Kidney (tissue), 22 donors: ENCODE results near the gene DBNDD1. TPM values are rescaled to one million over a fixed set of nuclear protein-coding genes. Genes with fewer than 3 reads are reported as not detected.
A peak's percentile ranks its signal among the peaks of the same experiment; 100 is the strongest.

ENCODE experiments used
- DNase-seq, 5 donors: peaks; one replicate each; pipeline ENCODE4 v3.0.0-alpha.2; 2013 to 2020
- FAIRE-seq: peaks from 2 replicates; lab custom pipeline; 2012; peaks lifted over from hg19 to GRCh38; lab: Jason Lieb, UNC
- H3K27ac ChIP-seq, 2 donors: one replicate each; pipeline ENCODE4 v1.7.0; 2013; ENCODE audit warnings: low read depth in 2 of 2, low read length in 2 of 2, inconsistent platforms in 1 of 2
- H3K27me3 ChIP-seq: one replicate; pipeline ENCODE4 v1.7.1; 2013; ENCODE audit warnings: low read length, inconsistent platforms; ENCODE audit not compliant: control insufficient read depth, insufficient read depth
- H3K36me3 ChIP-seq, 3 donors: one replicate each; pipeline versions ENCODE4 v1.7.0 to v1.7.1; 2013; ENCODE audit warnings: low read length in 3 of 3, control low read depth in 1 of 3, inconsistent platforms in 1 of 3; ENCODE audit not compliant: insufficient read depth in 3 of 3, control insufficient read depth in 2 of 3
- H3K4me1 ChIP-seq, 3 donors: one replicate each; pipeline versions ENCODE4 v1.7.0 to v1.7.1; 2013; ENCODE audit warnings: low read length in 3 of 3, inconsistent platforms in 1 of 3, low read depth in 1 of 3; ENCODE audit not compliant: control insufficient read depth in 2 of 3, insufficient read depth in 2 of 3
- H3K4me3 ChIP-seq, 3 donors: one replicate each; pipeline versions ENCODE4 v1.7.0 to v1.8.1; 2013; ENCODE audit warnings: low read length in 3 of 3, control low read depth in 1 of 3, inconsistent platforms in 1 of 3
- H3K9ac ChIP-seq, 3 donors: one replicate each; pipeline versions ENCODE4 v1.7.0 to v1.7.1; 2013; ENCODE audit warnings: low read length in 3 of 3, control low read depth in 1 of 3, inconsistent platforms in 1 of 3
- H3K9me3 ChIP-seq, 3 donors: one replicate each; pipeline versions ENCODE4 v1.7.0 to v1.7.1; 2013; ENCODE audit warnings: low read length in 3 of 3, control low read depth in 1 of 3, inconsistent platforms in 1 of 3; ENCODE audit not compliant: control insufficient read depth in 2 of 3, insufficient read depth in 1 of 3
- CTCF ChIP-seq: IDR thresholded peaks from 3 replicates; pipeline ENCODE4 v1.5.1; 2012; ENCODE audit warnings: mild to moderate bottlenecking, moderate library complexity, borderline replicate concordance; ENCODE audit not compliant: insufficient read depth; ENCODE audit errors: extremely low read depth
- intact Hi-C: fragments of 100-400 bp; cut with DNase I; formaldehyde crosslinking; loops from one replicate; pipeline ENCODE4 v1.11.1; 2022
- long read RNA-seq, 10 donors: library from polyadenylated mRNA in 1 of 10; unstranded in 1 of 10; transcript quantifications; one replicate each; pipeline ENCODE4 v2.0.0 and lab custom pipeline, GENCODE V29; 2021 to 2026
- polyA plus RNA-seq: library from polyadenylated mRNA; stranded (reverse); fragments of 350-450 nt; fragmentation: Illumina TruSeq; extraction: RNeasy Lipid Tissue Mini Kit (QIAGEN cat#74804); gene quantifications from one replicate; pipeline ENCODE4 v1.2.3, GENCODE V29; 2014; ENCODE audit warnings: low read depth, low replicate concordance; ENCODE audit not compliant: insufficient read depth
- total RNA-seq: library from RNA; stranded (reverse); fragmentation: NEBNext Ultra II Directional; extraction: Animal tissue kit (Norgen Biotek cat#: 25700); gene quantifications from one replicate; pipeline ENCODE4 v1.2.1, GENCODE V29; 2021
- donor health status: control.
- donor health status: control.
- donor health status: control.
- donor health status: control.
- donor health status: control.
- donor health status: DM: yes; HTN: yes; CAD: no.
- donor health status: Normal renal cell carcinoma (clear cell type).

The DBNDD1 gene, protein sequence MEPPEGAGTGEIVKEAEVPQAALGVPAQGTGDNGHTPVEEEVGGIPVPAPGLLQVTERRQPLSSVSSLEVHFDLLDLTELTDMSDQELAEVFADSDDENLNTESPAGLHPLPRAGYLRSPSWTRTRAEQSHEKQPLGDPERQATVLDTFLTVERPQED
- 16.3 TPM for total RNA-seq
- 15.1 TPM for polyA plus RNA-seq
- long read RNA-seq, donor 1, transcript DBNDD1-207 (1 exons, 2,889 nt), result major isoform, 9 of 15 reads
- long read RNA-seq, donor 1, partial matches to known transcripts, result 0 of 15 reads
- long read RNA-seq, donor 1, other reads (novel, unspliced or antisense), result 0 of 15 reads
- long read RNA-seq, donor 2, transcript DBNDD1-201 (4 exons, 2,079 nt), result major isoform, 6 of 15 reads
- long read RNA-seq, donor 2, transcript DBNDD1-207 (1 exons, 2,889 nt), result minor isoform, 5 of 15 reads
- long read RNA-seq, donor 2, partial matches to known transcripts, result 0 of 15 reads
- long read RNA-seq, donor 2, other reads (novel, unspliced or antisense), result 0 of 15 reads
- long read RNA-seq, donor 3, transcript DBNDD1-201 (4 exons, 2,079 nt), result minor isoform, 5 of 73 reads
- long read RNA-seq, donor 3, transcript DBNDD1-207 (1 exons, 2,889 nt), result major isoform, 6 of 73 reads
- long read RNA-seq, donor 3, partial matches to known transcripts, result 55 of 73 reads
- long read RNA-seq, donor 3, other reads (novel, unspliced or antisense), result 7 of 73 reads
- long read RNA-seq, donor 4, transcript DBNDD1-201 (4 exons, 2,079 nt), result major isoform, 8 of 10 reads
- long read RNA-seq, donor 4, partial matches to known transcripts, result 0 of 10 reads
- long read RNA-seq, donor 4, other reads (novel, unspliced or antisense), result 0 of 10 reads
- long read RNA-seq, donor 5, result 0 reads
- long read RNA-seq, donor 6, transcript DBNDD1-207 (1 exons, 2,889 nt), result major isoform, 8 of 14 reads
- long read RNA-seq, donor 6, partial matches to known transcripts, result 0 of 14 reads
- long read RNA-seq, donor 6, other reads (novel, unspliced or antisense), result 0 of 14 reads
- long read RNA-seq, donor 7, transcript DBNDD1-201 (4 exons, 2,079 nt), result major isoform, 15 of 22 reads
- long read RNA-seq, donor 7, partial matches to known transcripts, result 0 of 22 reads
- long read RNA-seq, donor 7, other reads (novel, unspliced or antisense), result 2 of 22 reads
- long read RNA-seq, donor 8, transcript DBNDD1-201 (4 exons, 2,079 nt), result major isoform, 5 of 14 reads
- long read RNA-seq, donor 8, transcript DBNDD1-207 (1 exons, 2,889 nt), result major isoform, 5 of 14 reads
- long read RNA-seq, donor 8, partial matches to known transcripts, result 0 of 14 reads
- long read RNA-seq, donor 8, other reads (novel, unspliced or antisense), result 0 of 14 reads
- long read RNA-seq, donor 9, transcript DBNDD1-207 (1 exons, 2,889 nt), result major isoform, 5 of 8 reads
- long read RNA-seq, donor 9, partial matches to known transcripts, result 0 of 8 reads
- long read RNA-seq, donor 9, other reads (novel, unspliced or antisense), result 0 of 8 reads
- long read RNA-seq, donor 10, transcript DBNDD1-207 (1 exons, 2,889 nt), result major isoform, 5 of 10 reads
- long read RNA-seq, donor 10, partial matches to known transcripts, result 0 of 10 reads
- long read RNA-seq, donor 10, other reads (novel, unspliced or antisense), result 0 of 10 reads

DNA sequence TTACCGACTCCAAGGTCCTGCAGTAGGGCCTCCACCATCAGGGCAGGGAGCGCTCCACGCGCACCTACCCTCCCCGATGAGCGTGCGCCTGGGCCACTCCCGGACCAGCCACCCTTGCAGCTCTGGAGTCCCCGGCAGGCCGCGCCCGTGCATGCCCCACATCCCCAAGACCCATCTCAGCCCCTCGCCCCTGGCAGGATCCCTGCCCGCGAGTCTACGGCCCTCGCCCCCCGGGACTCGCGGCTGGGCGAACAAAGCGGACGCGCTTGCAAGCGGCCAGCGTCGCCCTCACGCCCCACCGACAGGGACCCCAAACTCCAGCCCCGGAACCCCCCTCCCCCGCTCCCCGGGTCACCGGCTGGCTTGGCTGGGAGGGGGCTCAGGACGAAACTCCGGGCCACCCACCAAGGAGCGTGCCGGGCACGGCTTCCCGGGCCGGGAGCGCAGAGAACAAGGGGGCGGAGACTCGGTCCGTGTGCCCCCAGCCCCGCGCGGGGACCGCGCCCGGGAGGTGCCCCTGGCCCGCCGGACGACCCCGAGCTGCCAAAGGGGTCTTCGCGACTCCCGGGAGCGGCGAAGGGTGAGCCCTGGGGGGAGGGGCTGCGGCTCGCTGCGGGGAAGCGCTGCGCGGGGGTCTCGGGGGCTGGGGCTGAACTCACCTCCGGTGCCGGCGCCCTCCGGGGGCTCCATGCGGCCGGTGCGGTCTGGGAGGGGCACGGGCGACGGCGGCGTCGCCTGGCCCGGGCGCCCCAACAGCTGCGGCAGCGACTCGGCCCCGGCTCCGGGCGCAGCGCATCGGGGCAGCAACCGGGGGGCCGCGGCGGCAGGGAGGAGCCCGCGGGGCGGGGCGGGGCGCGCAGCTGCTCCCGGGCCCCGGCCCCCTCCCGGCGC is at the start of gene DBNDD1:
DBNDD1 (minus strand) TSS at position 805 of the 891 bp plus-strand sequence; CDS start at position 690, 115 bp downstream.
- intact Hi-C loops, result no loop called here
- TF ChIP-seq CTCF, result no peak
- peak within 1 kb of the TSS; percentile 0 to 55 (median 52) for H3K4me3 ChIP-seq
- DNase-seq (peak in 4 of 5 donors; percentile 16 to 82 (median 33)), FAIRE-seq (no peak)
- peak within 1 kb of the TSS in 1 of 3 donors; percentile 67 for H3K9ac ChIP-seq
- H3K36me3 ChIP-seq, result no peaks in the 10 kb centered on the region
- H3K4me1 ChIP-seq, result peaks cover 0 to 26% (median 2%) of the 10 kb centered on the region in 3 donors
- no peaks in the 10 kb centered on the region for H3K9me3 ChIP-seq
- peak within 1 kb of the TSS; percentile 53 to 67 for H3K27ac ChIP-seq
- no peaks in the 10 kb centered on the region for H3K27me3 ChIP-seq

DNA sequence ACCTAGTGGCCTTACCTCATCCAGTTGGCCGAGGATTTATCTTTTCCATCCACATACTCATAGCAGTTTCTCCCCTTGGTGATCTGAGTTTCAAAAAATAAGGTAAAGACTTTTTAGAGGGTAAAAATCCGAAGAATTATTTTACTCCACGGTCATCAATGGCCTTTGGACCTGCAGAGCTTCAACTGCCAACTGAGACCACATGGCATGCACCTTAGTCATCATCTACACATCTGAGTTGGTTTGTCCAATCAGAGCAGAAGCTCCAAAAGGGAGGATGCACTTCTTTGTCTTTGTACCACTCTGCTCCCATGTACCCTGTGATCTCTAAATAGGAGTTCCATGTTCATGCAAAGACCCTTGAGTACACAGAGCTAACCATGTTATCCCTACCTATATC is 42.2 kb upstream of the DBNDD1 start:
- Histone ChIP-seq H3K27me3 (no peaks in the 10 kb centered on the region), H3K4me1 (no peaks in the 10 kb centered on the region), H3K4me3 (no peak overlapping the region), H3K36me3 (no peaks in the 10 kb centered on the region), H3K27ac (no peak overlapping the region), H3K9ac (no peak overlapping the region), H3K9me3 (no peaks in the 10 kb centered on the region)
- intact Hi-C loops, result no loop called here
- DNase-seq (peak in 1 of 5 donors; percentile 2), FAIRE-seq (no peak)
- no peak for TF ChIP-seq CTCF
